MM.1S (cell line): Measurements from ENCODE around the gene UBQLN1.

Experiments
- DNase-seq: peaks from one replicate; pipeline ENCODE4 v3.0.0-alpha.2; 2015
- H2AFZ ChIP-seq: fragments of 300-600 bp; sonication (generic); 2 replicates; pipeline ENCODE4 v1.6.0; 2016; ENCODE audit warnings: antibody characterized with exemption, low read length
- H3F3A ChIP-seq: fragments of 300-600 bp; sonication (generic); 2 replicates; pipeline ENCODE4 v1.6.1; 2016; ENCODE audit warnings: mild to moderate bottlenecking, antibody characterized with exemption, low read length, moderate library complexity, mixed read lengths; ENCODE audit not compliant: insufficient read depth
- H3K27ac ChIP-seq: fragments of 300-600 bp; sonication (generic); 2 replicates; pipeline ENCODE4 v1.5.1; 2016; ENCODE audit warnings: mild to moderate bottlenecking, low read length
- H3K27me3 ChIP-seq: fragments of 300-600 bp; sonication (generic); replicated peaks from 2 replicates; pipeline ENCODE4 v1.6.0; 2016; ENCODE audit warnings: low read length; ENCODE audit not compliant: insufficient read depth
- H3K36me3 ChIP-seq: fragments of 300-600 bp; sonication (generic); replicated peaks from 2 replicates; pipeline ENCODE4 v1.6.1; 2016; ENCODE audit warnings: mild to moderate bottlenecking, low read length, mixed read lengths; ENCODE audit not compliant: insufficient read depth
- H3K4me1 ChIP-seq: fragments of 300-600 bp; sonication (generic); 2 replicates; pipeline ENCODE4 v1.6.1; 2016; ENCODE audit warnings: low read length, mixed read lengths
- H3K4me2 ChIP-seq: fragments of 300-600 bp; sonication (generic); 2 replicates; pipeline ENCODE4 v1.6.0; 2016; ENCODE audit warnings: low read depth, low read length
- H3K4me3 ChIP-seq: fragments of 300-600 bp; sonication (generic); 2 replicates; pipeline ENCODE4 v1.5.1; 2016; ENCODE audit warnings: low read length, mixed read lengths
- H3K79me2 ChIP-seq: fragments of 300-600 bp; sonication (generic); 2 replicates; pipeline ENCODE4 v1.6.1; 2016; ENCODE audit warnings: mixed run types, low read length, mixed read lengths
- H3K9ac ChIP-seq: fragments of 300-600 bp; sonication (generic); 2 replicates; pipeline ENCODE4 v1.6.1; 2016; ENCODE audit warnings: low read length, mixed read lengths
- H3K9me2 ChIP-seq: fragments of 300-600 bp; sonication (generic); replicated peaks from 2 replicates; pipeline ENCODE4 v1.6.1; 2016; ENCODE audit warnings: mild to moderate bottlenecking, low read length, mixed read lengths; ENCODE audit not compliant: insufficient read depth
- H3K9me3 ChIP-seq: fragments of 300-600 bp; sonication (generic); replicated peaks from 2 replicates; pipeline ENCODE4 v1.6.1; 2016; ENCODE audit warnings: mild to moderate bottlenecking, low read length, mixed read lengths; ENCODE audit not compliant: insufficient read depth
- H4K20me1 ChIP-seq: fragments of 300-600 bp; sonication (generic); 2 replicates; pipeline ENCODE4 v1.6.1; 2016; ENCODE audit warnings: mild to moderate bottlenecking, low read length, moderate library complexity, mixed read lengths; ENCODE audit not compliant: insufficient read depth
- EZH2 ChIP-seq: fragments of 300-600 bp; sonication (generic); optimal IDR thresholded peaks from 2 replicates; pipeline ENCODE3; 2017; ENCODE audit warnings: low read depth, mild to moderate bottlenecking, antibody characterized with exemption, low read length, mixed read lengths
- EZH2phosphoT487 ChIP-seq: fragments of 300-600 bp; sonication (generic); IDR thresholded peaks from 2 replicates; pipeline ENCODE4 v1.6.1; 2018; ENCODE audit warnings: antibody characterized with exemption, low read length
- TF ChIP-seq, protein P1 (sequence below): fragments of 300-600 bp; sonication (generic); IDR thresholded peaks from 2 replicates; pipeline ENCODE4 v1.5.1; 2016; ENCODE audit warnings: antibody characterized with exemption, low read length, mixed read lengths

UBQLN1 gene

DNA sequence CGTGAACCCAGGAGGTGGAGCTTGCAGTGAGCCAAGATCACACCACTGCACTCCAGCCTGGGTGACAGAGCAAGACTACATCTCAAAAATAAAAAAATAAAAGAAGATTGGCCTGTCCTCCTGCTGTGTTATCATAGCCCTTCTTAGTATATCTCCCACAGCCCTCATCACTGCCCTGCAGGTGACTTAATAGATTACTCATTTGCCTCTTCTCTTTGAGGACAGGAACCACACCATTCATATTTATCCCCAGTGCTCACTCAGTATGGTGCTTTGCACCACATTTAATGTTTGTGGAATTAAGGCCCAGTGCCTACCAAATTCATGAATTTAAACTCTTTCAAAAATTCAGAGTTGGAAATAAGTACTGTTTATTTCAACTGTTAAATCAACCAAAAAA, 74.5 kb downstream of the UBQLN1 start:
- TF ChIP-seq EZH2phosphoT487 = no peak
- TF ChIP-seq EZH2 = no peak
- no peaks in the 10 kb centered on the region for H3K4me1 ChIP-seq
- H3K4me3 ChIP-seq = no peak overlapping the region

DNA sequence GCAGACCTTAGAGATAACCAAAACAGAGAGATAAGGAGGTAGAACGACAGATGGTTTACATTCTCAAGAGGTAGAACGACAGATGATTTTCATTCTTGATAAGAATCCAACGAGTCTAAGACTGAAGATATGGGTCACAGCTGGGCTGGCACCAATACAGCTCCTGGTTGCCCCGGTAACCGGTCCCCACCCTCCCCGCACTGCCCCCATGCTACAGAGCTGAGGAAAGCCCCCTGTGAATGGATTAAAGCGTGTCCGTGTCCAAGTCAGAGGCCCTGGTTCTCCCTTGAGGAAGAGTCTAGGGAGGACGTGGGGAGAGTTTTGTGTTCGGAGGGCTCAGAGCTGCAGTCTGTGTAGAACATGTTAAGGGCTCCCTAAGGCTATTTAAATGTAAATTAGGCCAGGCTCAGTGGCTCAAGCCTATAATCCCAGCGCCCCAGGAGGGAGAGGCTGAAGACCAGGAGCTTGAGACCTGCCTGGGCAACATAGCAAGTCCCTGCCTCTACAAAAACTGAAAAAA, 76.8 kb downstream of the UBQLN1 start:
- H3K9ac ChIP-seq = no peak overlapping the region
- no peaks in the 10 kb centered on the region for H4K20me1 ChIP-seq
- H3K4me1 ChIP-seq = no peaks in the 10 kb centered on the region
- no peak overlapping the region for H3K4me3 ChIP-seq
- no peaks in the 10 kb centered on the region for H3K27me3 ChIP-seq
- H2AFZ ChIP-seq = no peak overlapping the region
- no peaks in the 10 kb centered on the region for H3F3A ChIP-seq
- no peak overlapping the region for H3K27ac ChIP-seq
- no peaks in the 10 kb centered on the region for H3K9me3 ChIP-seq
- no peaks in the 10 kb centered on the region for H3K79me2 ChIP-seq
- H3K9me2 ChIP-seq = no peaks in the 10 kb centered on the region
- TF ChIP-seq, protein P1, sequence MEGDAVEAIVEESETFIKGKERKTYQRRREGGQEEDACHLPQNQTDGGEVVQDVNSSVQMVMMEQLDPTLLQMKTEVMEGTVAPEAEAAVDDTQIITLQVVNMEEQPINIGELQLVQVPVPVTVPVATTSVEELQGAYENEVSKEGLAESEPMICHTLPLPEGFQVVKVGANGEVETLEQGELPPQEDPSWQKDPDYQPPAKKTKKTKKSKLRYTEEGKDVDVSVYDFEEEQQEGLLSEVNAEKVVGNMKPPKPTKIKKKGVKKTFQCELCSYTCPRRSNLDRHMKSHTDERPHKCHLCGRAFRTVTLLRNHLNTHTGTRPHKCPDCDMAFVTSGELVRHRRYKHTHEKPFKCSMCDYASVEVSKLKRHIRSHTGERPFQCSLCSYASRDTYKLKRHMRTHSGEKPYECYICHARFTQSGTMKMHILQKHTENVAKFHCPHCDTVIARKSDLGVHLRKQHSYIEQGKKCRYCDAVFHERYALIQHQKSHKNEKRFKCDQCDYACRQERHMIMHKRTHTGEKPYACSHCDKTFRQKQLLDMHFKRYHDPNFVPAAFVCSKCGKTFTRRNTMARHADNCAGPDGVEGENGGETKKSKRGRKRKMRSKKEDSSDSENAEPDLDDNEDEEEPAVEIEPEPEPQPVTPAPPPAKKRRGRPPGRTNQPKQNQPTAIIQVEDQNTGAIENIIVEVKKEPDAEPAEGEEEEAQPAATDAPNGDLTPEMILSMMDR = no peak
- TF ChIP-seq EZH2 = no peak
- no peak for TF ChIP-seq EZH2phosphoT487
- H3K4me2 ChIP-seq = no peak overlapping the region
- no peaks in the 10 kb centered on the region for H3K36me3 ChIP-seq
- DNase-seq = no peak

More for the DNA sequence above, 74.5 kb downstream of the UBQLN1 start:
- no peak overlapping the region for H3K9ac ChIP-seq
- H3K79me2 ChIP-seq = no peaks in the 10 kb centered on the region
- H3K9me3 ChIP-seq = no peaks in the 10 kb centered on the region
- H3K36me3 ChIP-seq = no peaks in the 10 kb centered on the region
- DNase-seq = no peak
- H2AFZ ChIP-seq = no peak overlapping the region
- no peaks in the 10 kb centered on the region for H4K20me1 ChIP-seq
- H3K27me3 ChIP-seq = no peaks in the 10 kb centered on the region
- no peaks in the 10 kb centered on the region for H3F3A ChIP-seq
- no peak overlapping the region for H3K27ac ChIP-seq
- no peak overlapping the region for H3K4me2 ChIP-seq
- no peaks in the 10 kb centered on the region for H3K9me2 ChIP-seq

DNA sequence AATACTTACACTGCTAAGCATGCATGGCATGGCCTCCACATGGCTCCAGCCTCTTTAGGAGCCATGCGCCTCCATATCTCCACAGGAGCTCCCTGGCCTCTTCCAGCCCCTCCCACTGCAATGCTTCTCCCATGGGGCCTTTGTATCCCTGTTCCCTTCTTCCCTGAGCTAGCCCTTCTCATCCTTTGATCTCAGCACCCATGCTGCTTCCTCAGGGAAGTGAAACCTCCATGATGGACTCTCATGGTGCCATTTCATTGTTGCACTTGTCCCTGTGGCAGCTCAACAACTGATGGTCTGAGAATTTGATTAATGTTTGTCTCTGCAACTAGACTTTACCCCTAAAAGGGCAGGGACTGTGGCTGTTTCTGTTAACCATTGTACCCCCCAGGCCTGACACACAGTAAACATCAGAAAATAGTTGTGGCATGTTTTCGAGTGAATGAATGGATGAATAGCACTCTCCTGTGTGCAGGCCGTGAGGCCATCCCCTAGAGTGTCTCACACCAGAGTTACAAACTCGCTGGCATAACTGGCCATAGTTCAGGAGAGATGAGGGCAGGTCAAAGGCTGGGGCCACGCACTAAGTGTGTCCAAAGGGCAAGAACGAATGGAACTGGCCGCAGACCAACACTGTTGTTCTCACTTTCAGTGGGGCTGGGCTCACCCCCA, 78.2 kb downstream of the UBQLN1 start:
- no peak overlapping the region for H2AFZ ChIP-seq
- no peaks in the 10 kb centered on the region for H3F3A ChIP-seq
- no peaks in the 10 kb centered on the region for H3K36me3 ChIP-seq
- TF ChIP-seq, protein P1 = no peak
- TF ChIP-seq EZH2phosphoT487 = no peak
- TF ChIP-seq EZH2 = no peak
- no peak overlapping the region for H3K9ac ChIP-seq
- no peaks in the 10 kb centered on the region for H3K9me3 ChIP-seq
- no peaks in the 10 kb centered on the region for H3K9me2 ChIP-seq
- H3K27ac ChIP-seq = no peak overlapping the region
- H3K79me2 ChIP-seq = no peaks in the 10 kb centered on the region
- DNase-seq = no peak
- no peaks in the 10 kb centered on the region for H3K27me3 ChIP-seq
- no peak overlapping the region for H3K4me3 ChIP-seq
- no peak overlapping the region for H3K4me2 ChIP-seq
- no peaks in the 10 kb centered on the region for H4K20me1 ChIP-seq
- H3K4me1 ChIP-seq = no peaks in the 10 kb centered on the region; the same call in 1 of the 2 replicates

DNA sequence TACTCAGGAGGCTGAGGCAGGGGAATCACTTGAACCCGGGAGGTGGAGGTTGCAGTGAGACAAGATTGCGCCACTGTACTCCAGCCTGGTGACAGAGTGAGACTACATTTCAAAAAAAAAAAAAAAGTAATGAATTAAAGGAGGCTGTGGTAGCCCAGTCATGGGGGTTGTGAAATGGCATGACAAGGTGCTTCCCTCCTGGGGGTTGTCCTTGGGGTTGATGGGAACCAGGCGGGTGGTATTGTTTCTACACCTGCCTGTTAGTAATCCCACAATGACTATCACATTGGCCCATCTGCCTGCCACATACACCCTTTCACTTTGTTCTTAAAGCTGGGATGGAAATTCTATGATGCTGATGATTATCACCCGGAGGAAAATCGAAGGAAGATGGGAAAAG, 79.2 kb downstream of the UBQLN1 start:
- H3K9me2 ChIP-seq = no peaks in the 10 kb centered on the region
- no peak overlapping the region for H2AFZ ChIP-seq
- no peak overlapping the region for H3K9ac ChIP-seq
- H3K79me2 ChIP-seq = 0 out of 2 replicates have a peak, but pooled peaks cover 3% of the 10 kb centered on the region
- peaks cover 9% of the 10 kb centered on the region for H3F3A ChIP-seq
- no peaks in the 10 kb centered on the region for H3K36me3 ChIP-seq
- no peak for DNase-seq
- no peak overlapping the region for H3K4me3 ChIP-seq
- no peak overlapping the region for H3K27ac ChIP-seq
- H3K27me3 ChIP-seq = no peaks in the 10 kb centered on the region
- H3K4me2 ChIP-seq = no peak overlapping the region
- no peaks in the 10 kb centered on the region for H3K9me3 ChIP-seq
- H4K20me1 ChIP-seq = no peaks in the 10 kb centered on the region
- TF ChIP-seq EZH2 (no peak), EZH2phosphoT487 (no peak)
- TF ChIP-seq, protein P1 = no peak
- H3K4me1 ChIP-seq = peaks cover 9% of the 10 kb centered on the region
